Measurements from ENCODE around the gene MGAT1. TPM values are rescaled to one million over a fixed set of nuclear protein-coding genes. Genes with fewer than 3 reads are reported as not detected.

The MGAT1 gene
- total RNA-seq, 1 experiment from 2014 or later = 49.9 TPM

GRCh38 chr5:180775624-180776023 is 27.0 kb downstream of the MGAT1 start:
- Histone ChIP-seq H3K4me1 (ENCODE audit: insufficient read depth, low read length, poor library complexity, severe bottlenecking) (no peaks in the 10 kb centered on the region), H3K36me3 (ENCODE audit: insufficient read depth, low read length, poor library complexity, severe bottlenecking) (no peaks in the 10 kb centered on the region), H3K9me3 (ENCODE audit: low read depth, low read length, poor library complexity, severe bottlenecking) (no peaks in the 10 kb centered on the region), H3K27ac (ENCODE audit: low read depth, low read length, poor library complexity, severe bottlenecking) (no peak overlapping the region), H3K4me3 (ENCODE audit: low read depth, low read length, poor library complexity, severe bottlenecking) (no peak overlapping the region), H3K27me3 (replicated peaks; ENCODE audit: insufficient read depth, low read depth, low read length, poor library complexity) (peaks cover 5% of the 10 kb centered on the region)
- intact Hi-C loops (cut with micrococcal nuclease; ENCODE audit: unreplicated experiment) = no loop called here
- ChIA-PET POLR2A (ENCODE audit: low non-redundant PET) (no interaction called here), CTCF (no interaction called here)
- DNase-seq (ENCODE audit: low spot score) = no peak
- no peak for TF ChIP-seq CTCF (conservative IDR thresholded peaks at IDR 0.05; ENCODE audit: low read depth, low read length)
- BruUV-seq (replicated peaks) = no TSS peak

- Histone ChIP-seq H3K4me1 (ENCODE audit: insufficient read depth, low read length, poor library complexity, severe bottlenecking) (no peaks in the 10 kb centered on the region), H3K27ac (ENCODE audit: low read depth, low read length, poor library complexity, severe bottlenecking) (no peak overlapping the region), H3K36me3 (ENCODE audit: insufficient read depth, low read length, poor library complexity, severe bottlenecking) (no peaks in the 10 kb centered on the region), H3K27me3 (replicated peaks; ENCODE audit: insufficient read depth, low read depth, low read length, poor library complexity) (peaks cover 5% of the 10 kb centered on the region), H3K4me3 (ENCODE audit: low read depth, low read length, poor library complexity, severe bottlenecking) (no peak overlapping the region), H3K9me3 (ENCODE audit: low read depth, low read length, poor library complexity, severe bottlenecking) (no peaks in the 10 kb centered on the region)
- no peak for TF ChIP-seq CTCF (conservative IDR thresholded peaks at IDR 0.05; ENCODE audit: low read depth, low read length)
- TF ChIP-seq EZH2 (IDR thresholded peaks at IDR 0.05; ENCODE audit: borderline replicate concordance, low read depth, low read length, poor library complexity, severe bottlenecking) = no peak
- DNase-seq (ENCODE audit: low spot score) = no peak
- intact Hi-C loops (cut with micrococcal nuclease; ENCODE audit: unreplicated experiment) = no loop called here
- no TSS peak for BruUV-seq (replicated peaks)
- ChIA-PET CTCF (no interaction called here), POLR2A (ENCODE audit: low non-redundant PET) (no interaction called here)
Observed at GRCh38 chr5:180771839-180772238, 30.8 kb downstream of the MGAT1 start.

- DNase-seq (ENCODE audit: low spot score) = no peak
- BruUV-seq (replicated peaks) = no TSS peak
Observed at GRCh38 chr5:180769821-180770220, 32.8 kb downstream of the MGAT1 start.

More at GRCh38 chr5:180769821-180770220, 32.8 kb downstream of the MGAT1 start:
- peaks cover 5% of the 10 kb centered on the region for H3K27me3 ChIP-seq (replicated peaks; ENCODE audit: insufficient read depth, low read depth, low read length, poor library complexity)
- no peak overlapping the region for H3K4me3 ChIP-seq (ENCODE audit: low read depth, low read length, poor library complexity, severe bottlenecking)
- H3K27ac ChIP-seq (ENCODE audit: low read depth, low read length, poor library complexity, severe bottlenecking) = no peak overlapping the region
- ChIA-PET CTCF (no interaction called here), POLR2A (ENCODE audit: low non-redundant PET) (no interaction called here)
- intact Hi-C loops (cut with micrococcal nuclease; ENCODE audit: unreplicated experiment) = no loop called here
- no peaks in the 10 kb centered on the region for H3K9me3 ChIP-seq (ENCODE audit: low read depth, low read length, poor library complexity, severe bottlenecking)
- H3K4me1 ChIP-seq (ENCODE audit: insufficient read depth, low read length, poor library complexity, severe bottlenecking) = no peaks in the 10 kb centered on the region
- no peaks in the 10 kb centered on the region for H3K36me3 ChIP-seq (ENCODE audit: insufficient read depth, low read length, poor library complexity, severe bottlenecking)
- TF ChIP-seq CTCF (conservative IDR thresholded peaks at IDR 0.05; ENCODE audit: low read depth, low read length) (no peak), EZH2 (IDR thresholded peaks at IDR 0.05; ENCODE audit: borderline replicate concordance, low read depth, low read length, poor library complexity, severe bottlenecking) (no peak)

Data from A673 (cell line).